ENCODE measurements around the gene PIGS.

Gene PIGS

GRCh38 chr17:28549236-28550132 is 21.8 kb downstream of the PIGS start:
- DNase-seq, result peak; percentile 79

- DNase-seq, result no peak
Observed at GRCh38 chr17:28548417-28549130, 22.8 kb downstream of the PIGS start.

- peak; percentile 73 for DNase-seq
Observed at GRCh38 chr17:28547623-28548416, 23.5 kb downstream of the PIGS start.

- DNase-seq, result no peak
Observed at GRCh38 chr17:28547096-28547622, 24.2 kb downstream of the PIGS start.

- no peak for DNase-seq
Observed at GRCh38 chr17:28545787-28546415, 25.4 kb downstream of the PIGS start.

- no peak for DNase-seq
Observed at GRCh38 chr17:28545141-28545503, 26.2 kb downstream of the PIGS start.

GRCh38 chr17:28544402-28545140 is 26.8 kb downstream of the PIGS start:
- DNase-seq, result no peak

GRCh38 chr17:28541439-28541838 is 29.9 kb downstream of the PIGS start:
- DNase-seq, result no peak

- DNase-seq, result no peak
Observed at GRCh38 chr17:28540231-28540630, 31.1 kb downstream of the PIGS start.

GRCh38 chr17:28538296-28538895 is 32.9 kb downstream of the PIGS start:
- DNase-seq, result no peak

GRCh38 chr17:28537219-28537610 is 34.1 kb downstream of the PIGS start:
- no peak for DNase-seq

GRCh38 chr17:28536532-28537218 is 34.6 kb downstream of the PIGS start:
- no peak for DNase-seq

- DNase-seq, result no peak
Observed at GRCh38 chr17:28534740-28535375, 36.5 kb downstream of the PIGS start.

GRCh38 chr17:28533091-28533807 is 38.1 kb downstream of the PIGS start:
- no peak for DNase-seq

GRCh38 chr17:28532050-28532960 is 39.0 kb downstream of the PIGS start:
- DNase-seq, result no peak

GRCh38 chr17:28530926-28531325 is 40.4 kb downstream of the PIGS start:
- DNase-seq, result no peak

GRCh38 chr17:28530250-28530649 is 41.1 kb downstream of the PIGS start:
- no peak for DNase-seq

- DNase-seq, result no peak
Observed at GRCh38 chr17:28529013-28529400, 42.3 kb downstream of the PIGS start.

All from CD4-positive, alpha-beta T cell treated with Interleukin-10 for 1 hour (primary cell).